Ovary (tissue), 3 donors: ENCODE measurements around the gene GABBR2.

ENCODE experiments used
- POLR2A ChIP-seq: fragments of 450-650 bp; IDR thresholded peaks from one replicate; pipeline ENCODE4 v1.6.1; 2017; ENCODE audit warnings: antibody characterized with exemption, mild to moderate bottlenecking, moderate library complexity
- TF ChIP-seq, protein P1 (sequence below), 3 donors: fragments of 450-650 bp in 2 of 3; fragments of 200-600 bp in 1 of 3; IDR thresholded peaks; one replicate each; pipeline versions ENCODE4 v1.5.1 to v1.8.0; 2016 to 2022; ENCODE audit warnings: antibody characterized with exemption in 3 of 3, mild to moderate bottlenecking in 1 of 3
- donor health status: DM: no; HTN: no; CAD: no.

GRCh38 chr9:98314381-98315066 is 394.2 kb downstream of the GABBR2 start:
- TF ChIP-seq POLR2A = no peak
- TF ChIP-seq, protein P1, sequence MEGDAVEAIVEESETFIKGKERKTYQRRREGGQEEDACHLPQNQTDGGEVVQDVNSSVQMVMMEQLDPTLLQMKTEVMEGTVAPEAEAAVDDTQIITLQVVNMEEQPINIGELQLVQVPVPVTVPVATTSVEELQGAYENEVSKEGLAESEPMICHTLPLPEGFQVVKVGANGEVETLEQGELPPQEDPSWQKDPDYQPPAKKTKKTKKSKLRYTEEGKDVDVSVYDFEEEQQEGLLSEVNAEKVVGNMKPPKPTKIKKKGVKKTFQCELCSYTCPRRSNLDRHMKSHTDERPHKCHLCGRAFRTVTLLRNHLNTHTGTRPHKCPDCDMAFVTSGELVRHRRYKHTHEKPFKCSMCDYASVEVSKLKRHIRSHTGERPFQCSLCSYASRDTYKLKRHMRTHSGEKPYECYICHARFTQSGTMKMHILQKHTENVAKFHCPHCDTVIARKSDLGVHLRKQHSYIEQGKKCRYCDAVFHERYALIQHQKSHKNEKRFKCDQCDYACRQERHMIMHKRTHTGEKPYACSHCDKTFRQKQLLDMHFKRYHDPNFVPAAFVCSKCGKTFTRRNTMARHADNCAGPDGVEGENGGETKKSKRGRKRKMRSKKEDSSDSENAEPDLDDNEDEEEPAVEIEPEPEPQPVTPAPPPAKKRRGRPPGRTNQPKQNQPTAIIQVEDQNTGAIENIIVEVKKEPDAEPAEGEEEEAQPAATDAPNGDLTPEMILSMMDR (IDR thresholded peaks at IDR 0.05) = no peak
